NCI-H1417 treated with DMSO at 0.1 percent for 48 hours (cell line): ENCODE results near the gene ADTRP.

ENCODE experiments used
- DNase-seq: peaks from one replicate; lab custom pipeline; 2025; lab: John Stamatoyannopoulos, UW

ADTRP gene, protein sequence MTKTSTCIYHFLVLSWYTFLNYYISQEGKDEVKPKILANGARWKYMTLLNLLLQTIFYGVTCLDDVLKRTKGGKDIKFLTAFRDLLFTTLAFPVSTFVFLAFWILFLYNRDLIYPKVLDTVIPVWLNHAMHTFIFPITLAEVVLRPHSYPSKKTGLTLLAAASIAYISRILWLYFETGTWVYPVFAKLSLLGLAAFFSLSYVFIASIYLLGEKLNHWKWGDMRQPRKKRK

DNA sequence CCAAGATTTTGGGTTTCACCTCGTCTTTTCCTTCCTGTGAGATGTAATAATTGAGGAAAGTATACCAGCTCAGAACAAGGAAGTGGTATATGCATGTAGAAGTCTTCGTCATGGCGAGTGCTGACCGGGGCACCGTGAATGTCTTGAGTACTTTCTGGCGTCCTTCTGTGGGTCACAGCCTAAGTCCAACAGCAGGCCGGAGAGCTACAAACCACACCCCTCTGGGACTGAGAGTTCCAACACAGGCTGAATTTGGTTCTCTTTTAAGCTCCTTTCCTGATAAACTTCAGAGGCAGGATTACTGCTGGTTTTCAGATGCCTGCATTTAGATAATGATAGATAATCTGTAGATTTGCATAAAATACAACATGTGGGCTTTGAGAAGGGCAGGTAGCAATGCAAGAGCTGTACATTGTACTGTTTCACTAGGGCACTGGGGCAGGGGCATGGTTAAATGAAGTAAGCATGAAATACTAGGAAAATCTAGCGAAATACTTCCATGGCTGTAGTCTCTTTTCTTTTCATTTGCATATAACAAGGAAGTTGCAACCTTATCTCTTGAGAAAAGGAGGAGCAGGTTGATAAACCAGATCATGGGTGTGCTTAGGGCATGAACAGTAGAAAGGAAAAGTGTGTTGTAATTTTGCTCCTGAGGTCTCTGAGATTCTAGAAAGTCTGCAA lies at the start of gene ADTRP:
Gene ADTRP, minus strand, starts transcription at position 156 of the 681 bp plus-strand sequence. Its CDS starts 44 bp downstream, at position 112.
- no peak for DNase-seq

- no peak for DNase-seq
These were observed 48.2 kb upstream of the ADTRP start for GRCh38 chr6:11826779-11827178.

DNA sequence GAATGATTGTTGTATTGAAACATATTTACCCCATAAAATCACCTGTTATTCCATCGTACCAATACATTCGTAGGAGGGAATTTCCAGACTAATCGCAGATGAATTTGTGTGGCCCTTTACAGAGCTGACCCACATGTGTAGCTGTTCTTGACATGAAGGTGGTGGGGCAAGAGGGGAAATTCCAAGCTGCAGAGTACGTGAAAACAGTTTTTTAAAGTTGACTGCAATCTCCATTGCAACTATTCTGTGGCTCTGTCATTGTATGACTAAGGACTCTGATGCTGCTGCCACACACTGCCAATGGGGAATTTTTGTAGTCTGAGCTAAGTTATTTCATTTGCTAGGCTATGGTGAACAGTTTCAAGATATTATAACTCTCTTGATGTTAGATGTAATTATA lies 46.4 kb upstream of the ADTRP start:
- DNase-seq = no peak

DNA sequence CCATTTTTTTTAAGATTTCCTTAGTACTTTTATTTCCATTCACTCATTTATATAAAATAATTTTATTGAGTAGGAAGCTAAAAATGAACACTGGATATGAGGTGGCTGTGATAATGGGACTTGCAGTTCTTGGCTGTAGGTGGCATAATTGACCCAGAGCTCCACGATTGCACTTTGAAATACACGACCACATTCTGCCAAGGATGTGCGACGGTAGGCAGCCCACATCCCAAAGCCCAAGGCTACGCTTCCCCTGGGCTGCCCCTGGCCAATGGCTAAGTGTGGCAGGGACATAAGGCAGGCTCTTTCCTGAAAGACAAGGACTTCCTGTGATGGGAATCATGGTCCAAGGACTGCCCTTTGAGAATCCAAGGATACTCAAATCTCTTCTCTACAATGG lies 43.7 kb upstream of the ADTRP start:
- no peak for DNase-seq

- no peak for DNase-seq
These were observed 43.2 kb upstream of the ADTRP start for GRCh38 chr6:11821781-11822180.

DNA sequence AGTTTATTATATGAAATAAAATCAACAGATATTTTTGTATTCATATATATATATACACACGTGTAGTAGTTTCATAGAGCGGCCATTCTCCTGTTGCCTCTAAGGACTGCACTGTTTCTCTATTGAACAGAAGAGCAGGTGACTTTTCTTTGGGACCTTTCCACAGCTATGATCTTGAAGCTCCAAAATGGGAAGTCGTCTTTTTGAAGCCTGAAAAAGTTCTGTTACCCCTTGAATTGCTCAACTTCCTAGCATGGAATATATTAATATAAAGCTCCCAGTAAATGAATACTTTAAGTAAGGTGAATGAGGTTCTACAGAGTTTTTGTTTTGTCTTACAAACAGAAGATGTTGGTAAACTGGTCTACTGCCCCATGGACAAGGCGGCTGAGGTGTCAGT lies 42.2 kb upstream of the ADTRP start:
- no peak for DNase-seq

DNA sequence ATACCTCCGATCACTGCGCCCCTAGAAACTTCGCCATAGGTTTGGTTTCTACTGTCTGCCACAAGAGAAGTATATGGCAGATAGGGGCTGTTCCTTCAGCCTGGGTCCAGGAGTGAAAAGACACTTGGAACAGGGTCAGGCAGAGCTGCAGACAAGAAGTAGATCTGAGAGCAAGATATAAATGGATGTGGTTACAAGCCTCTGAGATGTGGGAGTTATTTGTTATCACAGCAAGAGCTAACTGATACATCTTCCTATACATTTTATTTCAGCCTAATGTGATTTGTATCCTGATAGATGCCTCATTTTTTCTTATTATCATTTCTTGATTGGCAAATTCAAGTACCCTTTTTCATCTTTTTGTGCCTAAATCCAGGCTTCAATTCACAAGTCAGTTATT lies 40.9 kb upstream of the ADTRP start:
- no peak for DNase-seq

DNA sequence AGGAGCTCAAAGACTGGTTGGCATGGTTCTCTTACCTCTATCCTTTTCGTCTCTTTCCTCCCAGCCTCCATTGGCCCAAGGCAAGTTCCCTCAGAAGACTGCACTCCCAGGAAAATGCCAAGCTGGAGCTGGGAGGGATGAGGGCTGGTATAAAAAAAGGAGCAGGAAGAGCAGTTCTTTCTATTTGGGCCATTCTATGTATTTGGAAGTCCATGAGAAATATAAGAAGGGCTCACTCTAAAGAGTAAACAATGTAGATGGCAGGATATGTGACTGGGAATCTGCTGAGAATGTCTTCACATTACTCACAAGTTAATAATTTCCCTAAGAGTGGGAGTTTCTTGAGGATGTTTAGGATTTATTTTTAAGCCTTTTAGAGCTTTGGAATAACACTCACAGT lies 36.6 kb upstream of the ADTRP start:
- no peak for DNase-seq

- DNase-seq = no peak
These were observed 36.2 kb upstream of the ADTRP start for GRCh38 chr6:11814819-11815218.

DNA sequence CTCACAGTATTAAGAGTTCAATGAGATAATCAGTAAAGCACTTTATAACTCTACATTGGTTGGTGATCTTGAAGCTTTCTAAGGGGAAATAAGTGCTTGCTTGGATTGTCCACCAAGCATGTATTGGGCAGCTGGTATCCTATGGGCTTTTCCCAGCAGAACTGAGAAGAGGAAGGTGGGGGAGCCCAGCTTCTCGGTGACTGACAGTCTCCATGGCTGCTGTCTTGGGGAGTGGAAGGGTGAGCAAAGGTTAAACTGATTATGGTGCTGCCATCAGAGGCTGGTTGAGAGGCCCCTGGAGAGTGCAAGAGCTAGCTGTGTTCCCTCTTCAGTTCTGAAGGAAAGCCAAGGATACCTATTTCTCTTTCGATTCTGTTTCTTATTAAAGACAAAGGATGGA lies 35.5 kb upstream of the ADTRP start:
- DNase-seq = no peak

- no peak for DNase-seq
These were observed 35.0 kb upstream of the ADTRP start for GRCh38 chr6:11813606-11814005.

DNA sequence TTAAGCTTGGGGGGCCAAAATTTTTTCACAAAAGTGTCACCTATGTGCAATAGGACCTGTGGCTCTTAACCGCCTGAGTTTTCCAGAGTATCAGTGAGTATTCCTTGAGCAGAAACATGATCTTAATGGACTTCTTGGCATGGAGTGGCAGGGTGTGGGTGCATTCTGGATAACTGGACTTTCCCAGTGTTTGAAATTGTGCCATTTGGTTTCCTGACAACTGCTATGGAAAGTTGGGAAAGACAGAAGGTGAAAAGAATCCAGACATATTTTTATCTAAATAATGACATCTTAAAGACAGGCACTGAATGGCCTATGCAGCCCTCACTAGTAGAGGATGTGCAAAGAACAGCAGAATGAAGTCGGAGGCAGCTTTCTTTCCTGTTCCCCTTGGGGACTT lies 34.3 kb upstream of the ADTRP start:
- DNase-seq = no peak

DNA sequence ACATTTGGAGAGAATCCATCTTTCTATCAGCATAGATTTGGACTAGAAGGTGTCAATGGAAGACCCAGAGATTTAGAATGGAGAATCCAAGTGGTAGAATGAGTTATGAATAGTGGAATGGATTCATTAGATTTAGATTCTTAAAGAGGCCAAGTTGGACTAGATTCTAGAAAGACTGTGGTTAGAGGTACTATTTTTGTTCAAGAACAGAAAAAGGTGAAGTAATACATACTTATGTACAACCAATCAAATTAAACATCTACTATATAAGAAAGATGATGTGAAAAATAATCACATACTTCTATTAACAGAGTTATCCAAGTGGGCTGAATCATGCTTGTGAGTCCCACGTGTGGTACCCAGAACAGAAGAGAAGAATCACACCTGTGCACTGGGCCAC lies 33.8 kb upstream of the ADTRP start:
- no peak for DNase-seq

- no peak for DNase-seq
These were observed 33.2 kb upstream of the ADTRP start for GRCh38 chr6:11811644-11812264.

DNA sequence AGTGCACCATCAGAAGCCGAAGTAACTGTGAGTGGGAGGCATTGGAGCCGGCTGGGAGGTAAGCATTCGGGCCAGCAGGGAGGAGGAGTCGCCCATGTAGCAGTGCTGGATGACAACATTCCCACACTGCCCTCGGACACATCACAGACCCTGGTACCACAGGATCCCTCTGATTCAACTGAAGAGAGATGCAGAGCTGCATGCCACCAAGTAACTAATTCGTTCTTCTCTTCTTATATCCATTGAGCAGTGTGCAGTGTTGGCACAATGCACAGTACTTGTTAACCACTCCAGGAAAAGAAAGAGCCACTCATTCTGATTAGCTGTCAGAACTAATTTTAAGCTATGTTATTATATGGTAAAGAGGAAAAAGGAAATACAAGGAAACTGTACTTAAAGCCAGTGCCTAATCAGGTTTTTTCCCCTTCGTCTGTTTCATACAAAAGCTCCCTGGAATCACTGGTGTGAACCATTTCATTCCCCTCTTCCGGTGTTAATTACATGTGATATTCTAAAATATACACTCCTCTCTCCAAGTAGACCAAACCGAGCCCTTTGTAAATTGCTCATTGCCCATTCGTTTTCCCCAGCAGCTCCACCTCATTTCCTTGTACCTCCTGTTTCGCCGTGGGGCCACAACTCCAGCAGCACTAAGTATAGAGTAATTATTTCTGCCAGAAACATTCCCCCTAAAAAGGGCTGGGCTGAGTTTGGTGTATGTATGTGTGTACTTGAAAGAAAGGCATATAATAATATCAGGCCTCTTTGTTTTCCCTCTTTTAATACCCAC lies 32.4 kb upstream of the ADTRP start:
- DNase-seq = no peak

DNA sequence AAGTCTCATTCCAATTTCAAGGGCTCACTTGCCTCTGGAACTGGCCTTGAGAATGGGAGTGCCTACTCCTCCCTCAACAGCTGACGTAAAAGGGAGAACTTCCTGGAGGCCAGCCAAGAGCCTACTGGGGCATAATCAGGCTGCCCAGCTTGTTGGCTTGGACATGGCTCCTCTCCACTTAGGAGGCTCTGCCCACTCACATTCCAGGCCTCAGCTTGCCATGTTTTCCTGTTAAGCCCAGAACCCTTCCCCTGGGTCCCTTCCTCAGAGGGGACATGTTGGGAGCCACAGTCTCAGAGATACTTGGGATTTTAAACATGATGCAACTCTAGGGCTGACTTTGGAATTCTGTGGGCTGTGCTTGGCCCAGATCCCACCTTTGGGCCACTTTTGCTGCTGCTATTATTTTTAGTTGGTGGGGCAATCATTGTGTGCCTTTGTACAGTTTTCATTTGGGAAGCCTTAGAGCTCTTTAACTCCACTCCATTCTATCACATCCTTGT lies 31.5 kb upstream of the ADTRP start:
- no peak for DNase-seq

- no peak for DNase-seq
These were observed 29.5 kb upstream of the ADTRP start for GRCh38 chr6:11808054-11808453.

DNA sequence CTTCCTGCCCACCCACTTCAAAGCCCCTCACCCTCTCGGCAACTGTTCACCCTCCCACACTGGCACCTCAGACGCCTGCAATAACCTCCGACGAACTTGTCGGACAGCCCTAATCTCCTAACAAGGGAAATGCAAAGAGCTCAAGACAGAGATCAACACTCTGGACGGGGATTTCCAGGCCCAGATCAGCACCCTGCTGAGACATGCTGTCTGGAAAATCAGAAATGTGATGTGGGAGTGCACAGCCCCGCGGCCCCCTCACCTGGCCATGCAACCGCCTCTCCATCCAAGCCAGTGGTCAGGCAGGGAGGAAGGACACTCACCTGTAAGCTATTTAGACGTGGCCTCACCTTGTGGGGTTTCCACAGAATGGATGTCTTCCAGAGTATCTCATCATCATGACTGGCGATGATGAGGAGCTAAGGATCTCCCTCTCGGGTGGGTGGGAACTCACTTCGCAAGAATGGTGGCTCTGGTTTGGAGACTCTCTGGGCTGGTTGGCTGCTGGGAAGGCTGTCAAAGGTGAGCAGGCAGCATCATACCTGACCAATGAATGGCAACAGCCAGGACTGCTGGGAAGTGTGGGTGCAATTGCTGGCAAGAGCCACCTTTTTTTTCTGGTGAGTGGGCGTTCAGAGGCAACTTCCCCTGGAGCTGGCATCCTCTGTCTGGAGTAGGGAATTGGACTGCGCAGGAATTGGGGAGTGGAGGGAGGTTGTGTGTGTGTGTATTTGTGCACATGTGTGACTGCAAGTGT lies 28.1 kb upstream of the ADTRP start:
- no peak for DNase-seq

- no peak for DNase-seq
These were observed 26.9 kb upstream of the ADTRP start for GRCh38 chr6:11805259-11806053.

- DNase-seq = no peak
These were observed 26.1 kb upstream of the ADTRP start for GRCh38 chr6:11804701-11805100.

GRCh38 chr6:11804135-11804534 lies 25.5 kb upstream of the ADTRP start:
- no peak for DNase-seq
